HG02678 (cell line): Measurements from ENCODE around the gene RNF32.
"Not testable (repeated sequence)": the region's sequence is repeated elsewhere in the genome, so short reads cannot be mapped to it uniquely, and the experiment has no call there.

Experiments
- ATAC-seq: cut with Tn5 transposase; IDR thresholded peaks from one replicate; pipeline ENCODE4 v1.9.1; 2021; ENCODE audit warnings: mild to moderate bottlenecking, moderate library complexity; ENCODE audit not compliant: unreplicated experiment

Gene RNF32

GRCh38 chr7:156612930-156613329, 27.6 kb upstream of the RNF32 start:
- peak; percentile 64 for ATAC-seq

GRCh38 chr7:156614434-156615264, 25.9 kb upstream of the RNF32 start:
- ATAC-seq: no peak

- no peak for ATAC-seq
Measured at GRCh38 chr7:156616269-156617202, 24.0 kb upstream of the RNF32 start.

GRCh38 chr7:156617215-156617614, 23.4 kb upstream of the RNF32 start:
- ATAC-seq: no peak

GRCh38 chr7:156618078-156618779, 22.3 kb upstream of the RNF32 start:
- no peak for ATAC-seq

- ATAC-seq: no peak
Measured at GRCh38 chr7:156618780-156619367, 21.7 kb upstream of the RNF32 start.

GRCh38 chr7:156619488-156620290, 20.9 kb upstream of the RNF32 start:
- not testable (repeated sequence) for ATAC-seq

- ATAC-seq: no peak
Measured at GRCh38 chr7:156620291-156620675, 20.3 kb upstream of the RNF32 start.

- ATAC-seq: no peak
Measured at GRCh38 chr7:156621652-156622051, 18.9 kb upstream of the RNF32 start.

GRCh38 chr7:156625580-156625979, 15.0 kb upstream of the RNF32 start:
- ATAC-seq: no peak

- no peak for ATAC-seq
Measured at GRCh38 chr7:156626220-156626895, 14.2 kb upstream of the RNF32 start.

- no peak for ATAC-seq
Measured at GRCh38 chr7:156628562-156628961, 12.0 kb upstream of the RNF32 start.

GRCh38 chr7:156629873-156630272, 10.7 kb upstream of the RNF32 start:
- no peak for ATAC-seq

GRCh38 chr7:156634117-156634516, 6.5 kb upstream of the RNF32 start:
- ATAC-seq: no peak

- no peak for ATAC-seq
Measured at GRCh38 chr7:156635529-156636385, 4.8 kb upstream of the RNF32 start.

- not testable (repeated sequence) for ATAC-seq
Measured at GRCh38 chr7:156637093-156637492, 3.5 kb upstream of the RNF32 start.

GRCh38 chr7:156638443-156639077, 2.0 kb upstream of the RNF32 start:
- no peak for ATAC-seq
